Smooth muscle cell (in vitro differentiated cells): Measurements from ENCODE around the gene PDCL3. TPM values are rescaled to one million over a fixed set of nuclear protein-coding genes. Genes with fewer than 3 reads are reported as not detected.

Experiments used
- DNase-seq: peaks from one replicate; lab custom pipeline; 2025; ENCODE audit not compliant: unreplicated experiment; lab: John Stamatoyannopoulos, UW
- H2AFZ ChIP-seq: fragments of 200-600 bp; sonication (generic); 2 replicates; pipeline ENCODE4 v1.6.0; 2016; ENCODE audit warnings: antibody characterized with exemption, low read depth, mild to moderate bottlenecking
- H3F3A ChIP-seq: fragments of 200-600 bp; sonication (generic); 2 replicates; pipeline ENCODE4 v1.6.0; 2017; ENCODE audit warnings: antibody characterized with exemption, low read depth
- H3K27ac ChIP-seq: fragments of 200-600 bp; sonication (generic); 2 replicates; pipeline ENCODE4 v1.5.1; 2016; ENCODE audit warnings: low read depth, mild to moderate bottlenecking
- H3K27me3 ChIP-seq: fragments of 200-600 bp; sonication (generic); 2 replicates; pipeline ENCODE4 v1.6.1; 2016; ENCODE audit warnings: low read depth, mild to moderate bottlenecking
- H3K36me3 ChIP-seq: fragments of 200-600 bp; sonication (generic); 2 replicates; pipeline ENCODE4 v1.5.1; 2016; ENCODE audit warnings: low read depth
- H3K4me1 ChIP-seq: fragments of 200-600 bp; sonication (generic); 2 replicates; pipeline ENCODE4 v1.5.1; 2016; ENCODE audit warnings: low read depth
- H3K4me2 ChIP-seq: fragments of 200-600 bp; sonication (generic); 2 replicates; pipeline ENCODE4 v1.6.0; 2016; ENCODE audit warnings: mild to moderate bottlenecking
- H3K4me3 ChIP-seq: fragments of 200-600 bp; sonication (generic); 2 replicates; pipeline ENCODE4 v1.5.1; 2016; ENCODE audit warnings: mild to moderate bottlenecking
- H3K79me2 ChIP-seq: fragments of 200-600 bp; sonication (generic); 2 replicates; pipeline ENCODE4 v1.6.0; 2016; ENCODE audit warnings: low read depth, mild to moderate bottlenecking
- H3K9ac ChIP-seq: fragments of 200-600 bp; sonication (generic); 2 replicates; pipeline ENCODE4 v1.6.0; 2016; ENCODE audit warnings: low read depth
- H3K9me3 ChIP-seq: fragments of 200-600 bp; sonication (generic); replicated peaks from 2 replicates; pipeline ENCODE4 v1.5.1; 2016; ENCODE audit warnings: low read depth
- H4K20me1 ChIP-seq: fragments of 200-600 bp; sonication (generic); 2 replicates; pipeline ENCODE4 v1.6.0; 2016; ENCODE audit warnings: low read depth
- CTCF ChIP-seq: fragments of 200-600 bp; sonication (generic); IDR thresholded peaks from 2 replicates; pipeline ENCODE4 v1.5.1; 2017; ENCODE audit warnings: borderline replicate concordance, mild to moderate bottlenecking, antibody characterized with exemption; ENCODE audit not compliant: insufficient read depth, poor library complexity, severe bottlenecking
- WGBS: methylation state at CpG from one replicate; pipeline ENCODE4 v1.1.7; 2016; ENCODE audit warnings: low lambda C conversion rate; 5-methylcytosine and 5-hydroxymethylcytosine counted together
- polyA plus RNA-seq: library from polyadenylated mRNA; unstranded; fragments of >200 nt; fragmentation: Nextera tagmentation; extraction: Ambion mirVana; gene quantifications from 2 replicates; pipeline ENCODE4 v1.2.1, GENCODE V29; 2016
- total RNA-seq: library from RNA; depleted of rRNA; stranded (reverse); fragments of >200 nt; gene quantifications from 2 replicates; pipeline ENCODE4 v1.2.3, GENCODE V29; 2014

Gene PDCL3
- total and polyA plus RNA-seq, 2 experiments from 2014 or later, result 12.6 to 15.4 TPM

GRCh38 chr2:100603414-100603813 is 40.6 kb downstream of the PDCL3 start:
- Histone ChIP-seq H3K9ac (no peak overlapping the region), H3K36me3 (no peaks in the 10 kb centered on the region), H3K79me2 (no peaks in the 10 kb centered on the region), H2AFZ (no peak overlapping the region), H3K4me2 (no peak overlapping the region), H3K27me3 (no peaks in the 10 kb centered on the region), H4K20me1 (no peaks in the 10 kb centered on the region), H3K4me1 (peaks cover 10% of the 10 kb centered on the region), H3K27ac (no peak overlapping the region), H3K4me3 (no peak overlapping the region), H3K9me3 (no peaks in the 10 kb centered on the region), H3F3A (no peaks in the 10 kb centered on the region)
- no peak for TF ChIP-seq CTCF
- DNase-seq, result no peak
- WGBS, result 92% methylated on average over 7 of the region's 7 CpGs

- H3K9ac ChIP-seq, result peak overlapping the region; percentile 7
These were observed 41.3 kb downstream of the PDCL3 start for GRCh38 chr2:100603948-100604633.

GRCh38 chr2:100606332-100606725 is 43.5 kb downstream of the PDCL3 start:
- Histone ChIP-seq H3K4me1 (peaks cover 13% of the 10 kb centered on the region), H3F3A (no peaks in the 10 kb centered on the region), H3K27me3 (no peaks in the 10 kb centered on the region), H3K36me3 (no peaks in the 10 kb centered on the region), H3K4me3 (no peak overlapping the region), H3K9ac (no peak overlapping the region), H3K79me2 (no peaks in the 10 kb centered on the region), H3K4me2 (no peak overlapping the region), H4K20me1 (no peaks in the 10 kb centered on the region), H2AFZ (no peak overlapping the region), H3K27ac (no peak overlapping the region), H3K9me3 (no peaks in the 10 kb centered on the region)
- no peak for DNase-seq
- TF ChIP-seq CTCF, result no peak
- 89% methylated on average over 5 of the region's 5 CpGs for WGBS

More at GRCh38 chr2:100603948-100604633, 41.3 kb downstream of the PDCL3 start:
- no peak overlapping the region for H3K27ac ChIP-seq
- 53% methylated on average over 10 of the region's 10 CpGs for WGBS
- no peak for TF ChIP-seq CTCF
- H3K9me3 ChIP-seq, result no peaks in the 10 kb centered on the region
- peak overlapping the region; percentile 19 for H2AFZ ChIP-seq
- H3K4me3 ChIP-seq, result no peak overlapping the region
- DNase-seq, result no peak
- peak overlapping the region; percentile 23 for H3K4me2 ChIP-seq
- no peaks in the 10 kb centered on the region for H3K36me3 ChIP-seq
- H3K4me1 ChIP-seq, result peaks cover 10% of the 10 kb centered on the region
- no peaks in the 10 kb centered on the region for H3K79me2 ChIP-seq
- no peaks in the 10 kb centered on the region for H3F3A ChIP-seq
- no peaks in the 10 kb centered on the region for H4K20me1 ChIP-seq
- no peaks in the 10 kb centered on the region for H3K27me3 ChIP-seq
